ENCODE results near the gene PARD3.

PARD3 gene

GRCh38 chr10:34607894-34608293 is 207.2 kb downstream of the PARD3 start:
- DNase-seq: no peak

DNA sequence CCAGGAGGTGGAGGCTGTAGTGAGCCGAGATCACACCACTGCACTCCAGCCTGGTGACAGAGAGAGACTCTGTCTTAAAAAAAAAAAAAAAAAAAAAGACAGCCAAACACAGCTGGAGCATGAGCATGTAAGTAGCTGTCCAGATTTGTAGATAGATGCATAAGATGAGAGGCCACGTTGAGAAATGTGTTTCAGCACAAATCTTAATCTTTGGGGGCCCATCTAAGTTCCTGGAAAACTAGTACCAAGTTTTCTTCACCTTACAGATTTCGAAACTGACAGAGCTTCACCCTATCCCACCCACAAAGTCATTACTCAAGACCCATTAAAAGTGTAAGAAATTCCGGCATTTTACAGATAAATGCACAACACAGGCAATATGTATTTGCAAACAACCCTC is 208.2 kb downstream of the PARD3 start:
- DNase-seq: no peak

DNA sequence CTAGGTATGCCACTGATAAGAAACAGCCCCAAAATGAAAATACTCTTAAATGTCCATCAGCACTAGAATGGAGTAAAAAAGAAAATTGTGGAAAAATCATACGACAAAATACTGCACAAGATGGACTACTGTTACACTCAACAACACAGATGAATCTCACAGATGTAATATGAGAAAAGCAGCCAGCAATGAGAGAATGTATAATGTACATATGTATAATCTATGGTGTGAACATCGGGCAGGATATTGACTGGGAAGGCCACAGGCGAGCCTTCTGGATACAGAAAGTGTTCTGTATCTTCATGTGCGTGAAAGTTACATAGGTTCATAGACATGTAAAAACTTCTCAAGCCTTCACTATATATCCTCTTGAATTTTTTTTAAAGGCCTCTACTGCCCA is 212.6 kb downstream of the PARD3 start:
- no peak for DNase-seq

- no peak for DNase-seq
Measured at GRCh38 chr10:34601691-34602090, 213.4 kb downstream of the PARD3 start.

- no peak for DNase-seq
Measured at GRCh38 chr10:34599026-34599795, 215.9 kb downstream of the PARD3 start.

GRCh38 chr10:34596351-34596750 is 218.7 kb downstream of the PARD3 start:
- no peak for DNase-seq

DNA sequence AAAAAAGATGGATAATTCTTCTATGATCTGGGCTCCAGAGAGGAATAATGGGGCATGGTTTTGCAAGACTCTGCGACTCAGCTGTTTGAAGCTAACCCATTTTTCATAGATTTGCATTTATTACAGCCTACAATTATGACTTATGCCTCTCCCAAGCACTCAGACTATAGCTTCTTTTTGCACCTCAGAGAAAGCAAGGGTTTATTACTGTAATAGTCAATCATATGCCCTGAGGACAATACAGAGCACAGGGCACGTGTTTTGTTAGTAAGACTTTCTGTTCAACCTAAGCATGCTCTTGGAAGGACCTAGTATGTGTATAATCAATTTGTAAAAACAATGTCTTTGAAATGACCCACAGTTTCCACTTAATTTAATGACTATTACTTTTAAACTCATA is 221.2 kb downstream of the PARD3 start:
- no peak for DNase-seq

DNA sequence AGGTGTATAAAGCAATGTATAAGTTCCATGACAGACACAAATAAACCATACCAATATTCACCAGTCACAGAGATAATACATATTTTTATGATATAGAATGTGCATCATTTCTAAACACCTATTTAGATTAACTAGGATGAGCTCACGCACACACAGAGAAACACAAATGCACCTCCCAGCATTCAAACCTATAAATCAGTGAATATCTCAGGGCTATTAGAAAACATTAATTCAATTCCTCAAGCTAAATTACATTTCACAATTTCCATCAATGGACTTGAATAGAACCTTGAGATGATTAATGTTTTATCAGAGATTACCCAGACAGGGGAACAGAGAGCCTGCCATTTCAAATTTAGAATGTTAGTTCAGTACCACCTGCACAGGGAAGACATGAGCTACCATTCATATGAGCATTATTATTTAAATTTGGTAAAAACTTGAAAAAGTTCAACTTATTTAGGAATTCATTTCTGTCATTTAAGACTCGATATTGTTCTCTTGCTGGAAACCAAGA is 221.7 kb downstream of the PARD3 start:
- no peak for DNase-seq

DNA sequence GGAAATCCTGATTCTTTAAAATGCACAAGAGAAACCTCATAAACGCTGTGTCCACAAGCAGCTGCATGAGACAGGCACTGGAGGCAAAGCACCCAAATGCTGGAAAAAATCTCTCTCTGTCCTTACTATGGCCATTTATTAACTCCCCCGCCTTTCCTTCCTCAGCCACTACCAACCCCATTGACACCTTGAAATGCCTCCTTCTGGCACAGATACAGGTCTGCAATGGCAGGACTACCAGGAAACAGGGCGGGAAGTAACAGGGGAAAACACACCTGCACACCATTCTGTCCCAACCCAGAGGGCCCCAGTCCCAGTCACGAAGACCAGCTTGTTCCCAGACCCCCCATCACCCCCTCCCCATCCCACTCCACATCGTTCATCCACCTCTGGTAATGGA is 224.3 kb downstream of the PARD3 start:
- DNase-seq: no peak

- no peak for DNase-seq
Measured at GRCh38 chr10:34589275-34589674, 225.8 kb downstream of the PARD3 start.

DNA sequence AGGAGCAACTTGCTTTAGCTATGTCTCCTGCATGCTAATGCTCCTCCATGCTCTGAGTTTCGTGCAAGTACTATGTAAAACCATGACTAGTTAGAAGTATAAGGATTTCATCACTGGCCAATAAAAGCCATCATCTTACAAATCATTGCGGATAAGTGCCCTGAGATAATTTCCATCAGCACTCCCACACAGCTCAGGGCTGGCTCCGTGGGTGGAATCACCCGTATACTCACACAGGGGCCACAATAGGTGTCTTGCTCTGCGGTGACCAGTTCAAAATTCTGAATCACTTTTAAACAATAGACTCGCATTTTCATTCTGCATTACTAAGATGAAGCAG is 227.4 kb downstream of the PARD3 start:
- no peak for DNase-seq

DNA sequence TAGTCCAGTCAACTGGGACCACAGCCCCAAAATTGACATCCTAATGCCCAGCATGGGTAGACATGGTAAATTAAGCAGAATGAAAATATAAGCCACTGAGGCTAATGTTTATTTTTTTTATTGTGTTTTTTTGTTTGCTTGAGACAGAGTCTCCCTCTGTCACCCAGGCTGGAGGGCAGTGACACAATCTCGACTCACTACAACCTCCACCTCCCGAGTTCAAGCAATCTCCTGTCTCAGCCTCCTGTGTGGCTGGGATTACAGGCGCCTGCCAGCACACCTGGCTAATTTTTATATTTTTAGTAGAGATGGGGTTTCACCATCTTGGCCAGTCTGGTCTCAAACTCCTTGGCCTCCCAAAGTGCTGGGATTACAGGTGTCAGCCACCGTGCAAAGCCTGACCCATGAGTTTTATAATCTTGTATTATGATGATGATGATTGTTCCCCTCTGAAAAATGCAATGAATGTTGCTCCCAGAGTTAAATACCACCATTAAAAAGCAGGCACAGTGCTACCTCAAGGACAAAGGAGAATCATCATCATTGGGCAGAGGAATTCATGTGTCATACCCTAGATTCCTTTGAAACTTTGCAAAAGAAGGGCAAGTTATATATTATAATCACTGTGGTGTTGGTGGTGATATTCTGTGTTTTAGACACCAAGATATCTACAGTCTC is 228.0 kb downstream of the PARD3 start:
- DNase-seq: no peak

GRCh38 chr10:34585422-34586112 is 229.5 kb downstream of the PARD3 start:
- DNase-seq: no peak

GRCh38 chr10:34584164-34584563 is 230.9 kb downstream of the PARD3 start:
- DNase-seq: no peak

DNA sequence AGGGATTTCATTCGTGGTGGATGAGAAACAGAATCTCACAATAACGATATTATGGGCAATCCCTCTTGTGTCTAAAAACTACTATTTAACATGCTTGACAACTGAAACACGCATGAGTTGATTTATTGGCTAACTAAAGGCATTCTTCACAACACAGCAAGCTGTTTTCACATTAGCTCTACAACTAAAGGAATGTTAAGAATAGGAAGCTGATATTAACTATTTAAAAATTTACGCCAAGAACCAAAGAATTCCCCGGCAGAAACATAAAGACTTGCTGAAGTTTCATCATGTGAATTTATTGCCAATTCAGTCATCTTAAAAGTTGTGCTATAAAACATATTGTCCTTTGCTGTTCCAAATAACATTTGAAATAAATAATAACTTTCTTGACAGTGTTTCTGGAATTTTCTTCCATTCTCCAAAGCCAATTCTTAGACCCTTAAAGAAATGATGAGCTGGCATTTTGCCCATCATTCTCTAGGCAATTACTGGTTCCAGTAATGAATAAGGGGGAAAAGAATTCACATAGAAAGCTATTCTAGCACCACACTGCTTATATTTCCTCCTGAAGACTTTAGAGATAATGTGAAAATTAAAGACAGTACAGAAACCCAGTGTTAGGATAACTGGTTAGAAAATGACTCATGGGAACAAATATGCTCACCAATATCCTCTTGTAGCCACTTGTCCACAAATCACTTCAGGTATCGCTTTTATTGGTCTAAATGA is 233.1 kb downstream of the PARD3 start:
- DNase-seq: no peak

- DNase-seq: no peak
Measured at GRCh38 chr10:34580643-34581042, 234.5 kb downstream of the PARD3 start.

GRCh38 chr10:34580214-34580613 is 234.9 kb downstream of the PARD3 start:
- no peak for DNase-seq

DNA sequence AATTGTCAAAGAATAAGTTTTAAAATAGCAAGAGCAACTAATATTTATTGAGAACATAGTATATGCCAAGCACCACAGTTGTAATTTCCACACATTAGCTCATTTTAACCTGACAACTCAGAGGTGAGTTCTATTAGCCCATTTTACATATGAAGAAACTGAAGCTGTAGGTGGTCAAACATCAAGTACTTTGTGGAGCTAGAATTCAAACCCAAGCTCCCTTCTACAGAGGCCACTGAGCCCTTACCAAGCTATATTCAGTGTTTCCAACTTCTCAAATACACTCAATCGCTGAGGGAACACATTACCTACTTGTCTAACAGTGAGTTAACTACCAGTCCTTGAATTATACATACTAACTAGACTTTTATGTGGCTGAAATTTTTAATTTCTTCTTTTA is 236.6 kb downstream of the PARD3 start:
- DNase-seq: no peak

DNA sequence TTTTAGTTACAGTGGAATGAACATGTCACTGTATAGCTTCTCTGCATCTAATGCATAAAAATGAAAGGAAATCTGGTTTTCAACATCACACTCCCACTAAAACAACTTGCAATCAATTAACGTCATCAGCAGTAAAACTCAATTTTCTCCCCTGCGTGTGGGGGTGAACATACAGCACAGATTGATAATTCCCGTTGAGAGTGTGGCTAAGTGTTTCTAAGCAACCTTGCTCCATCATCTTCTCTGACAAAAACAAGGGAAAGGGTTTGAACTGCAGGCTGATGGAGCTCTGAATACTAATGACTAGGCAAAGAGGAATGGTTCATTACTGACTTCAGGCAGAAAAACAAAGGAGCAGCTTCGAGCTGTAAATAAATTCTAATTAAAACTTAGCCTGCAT is 238.3 kb downstream of the PARD3 start:
- DNase-seq: no peak

GRCh38 chr10:34575882-34576281 is 239.2 kb downstream of the PARD3 start:
- no peak for DNase-seq

DNA sequence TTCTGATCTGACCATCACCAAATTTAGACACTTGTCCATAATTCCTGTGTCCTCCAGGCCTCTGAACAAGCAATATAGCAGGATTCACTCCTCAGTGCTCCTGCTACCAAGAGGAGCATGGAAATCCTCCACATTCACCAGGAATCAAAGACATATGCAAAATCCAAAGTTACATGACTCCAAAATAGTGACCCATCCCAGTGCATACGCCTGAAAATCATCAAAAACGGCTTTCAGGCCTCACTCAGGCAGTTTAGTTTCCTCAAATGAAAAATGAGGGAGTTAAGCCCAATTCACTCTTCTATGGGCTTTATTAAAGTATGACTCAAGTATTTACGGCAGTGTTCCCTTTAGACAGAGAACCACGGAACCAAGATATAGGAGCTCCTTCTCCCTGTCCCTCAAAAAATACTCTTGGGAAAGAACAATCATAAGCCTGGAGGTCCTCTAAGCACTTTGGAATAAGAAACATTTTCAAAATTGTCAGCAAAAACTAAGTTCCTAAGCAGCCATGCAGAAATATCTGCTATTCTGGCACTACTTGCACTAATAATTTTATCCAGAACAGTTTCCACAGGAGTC is 240.7 kb downstream of the PARD3 start:
- DNase-seq: no peak

GRCh38 chr10:34570887-34571286 is 244.2 kb downstream of the PARD3 start:
- no peak for DNase-seq

Measured in 8988T (cell line).